GM12801 (cell line): Measurements from ENCODE around the gene SCFD2.

ENCODE experiments used
- CTCF ChIP-seq: IDR thresholded peaks from one replicate; pipeline ENCODE4 v1.5.1; 2011; ENCODE audit warnings: control low read depth; ENCODE audit not compliant: insufficient read length; ENCODE audit errors: extremely low read depth

SCFD2 gene

GRCh38 chr4:52833941-52834525 lies 531.8 kb downstream of the SCFD2 start:
- no peak for TF ChIP-seq CTCF

DNA sequence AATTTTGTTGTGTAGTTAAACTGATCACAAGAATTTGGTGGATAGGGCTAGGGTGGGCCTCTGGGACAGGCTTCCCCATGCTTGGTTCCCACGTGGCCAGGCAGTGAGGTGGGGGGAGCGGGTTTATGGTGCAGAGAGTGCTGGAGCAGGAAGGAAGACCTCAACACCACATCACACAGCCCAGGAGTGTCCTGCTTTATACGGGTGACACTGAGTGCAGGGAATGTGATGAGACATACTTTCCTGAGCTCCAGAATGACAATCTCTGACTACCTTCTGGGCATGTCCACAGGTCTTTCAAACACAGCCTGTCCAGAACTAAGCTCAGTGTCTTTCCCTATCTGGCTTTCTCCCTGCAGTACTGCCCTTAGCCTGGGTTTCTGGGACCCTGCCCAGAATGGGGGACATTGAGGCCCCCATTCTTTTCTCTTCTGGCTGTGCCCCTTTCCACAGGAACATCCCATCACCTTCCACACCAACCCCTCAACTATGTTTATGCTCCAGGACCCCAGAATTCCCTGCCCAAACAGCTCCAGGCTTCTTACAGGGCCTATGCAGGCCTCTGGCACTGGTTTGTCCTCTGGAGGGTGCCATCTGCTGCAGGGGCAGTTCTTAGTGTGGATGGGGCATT lies 540.3 kb downstream of the SCFD2 start:
- TF ChIP-seq CTCF = no peak

- no peak for TF ChIP-seq CTCF
Observed at GRCh38 chr4:52824603-52825459, 541.0 kb downstream of the SCFD2 start.

DNA sequence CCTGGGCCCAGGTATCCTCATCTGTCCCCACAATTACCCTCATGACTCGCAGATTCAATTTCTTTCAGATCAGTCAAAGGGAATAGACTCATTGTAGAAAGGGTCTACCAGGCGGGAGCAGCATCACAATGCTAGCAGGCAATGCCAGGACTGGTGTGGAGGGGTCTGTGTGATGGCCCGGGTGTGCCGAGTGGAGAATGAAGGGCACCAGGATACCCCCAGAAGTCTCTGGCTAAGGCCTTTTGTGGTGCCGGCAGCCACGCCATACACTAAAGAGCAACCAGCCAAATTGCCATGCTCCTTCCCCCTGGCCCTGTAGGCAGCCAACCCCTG lies 541.6 kb downstream of the SCFD2 start:
- no peak for TF ChIP-seq CTCF

DNA sequence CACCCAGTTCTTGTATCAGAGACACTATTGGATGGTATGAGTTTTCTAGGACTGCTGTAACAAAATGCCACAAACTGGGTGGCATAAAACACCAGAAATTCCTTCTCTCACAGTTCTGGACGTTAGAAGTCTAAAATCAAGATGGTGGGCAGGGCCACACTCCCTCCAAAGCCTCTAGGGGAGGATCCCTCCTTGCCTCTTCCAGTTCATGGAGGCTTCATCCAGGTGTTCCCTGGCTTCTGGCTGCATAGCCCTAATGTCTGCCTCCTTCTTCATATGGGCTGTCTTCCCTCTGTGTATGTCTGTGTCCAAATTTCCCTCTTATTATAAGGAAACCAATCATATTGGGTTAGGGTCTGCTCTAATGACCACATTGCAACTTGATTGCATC lies 542.2 kb downstream of the SCFD2 start:
- no peak for TF ChIP-seq CTCF
